ENCODE data around the gene DCTN4.

- TF ChIP-seq POLR2A (IDR thresholded peaks at IDR 0.05; ENCODE audit: control extremely low read depth in 1 of 2, low read depth in 2 of 2, low read length in 2 of 2) (no peak), CREB1 (IDR thresholded peaks at IDR 0.05) (no peak), HDAC6 (IDR thresholded peaks at IDR 0.05; ENCODE audit: low read depth, low read length) (no peak), TAF1 (IDR thresholded peaks at IDR 0.05; ENCODE audit: low read depth, low read length) (no peak), GTF2F1 (IDR thresholded peaks at IDR 0.05; ENCODE audit: borderline replicate concordance, low read depth, low read length) (no peak), EP300 (IDR thresholded peaks at IDR 0.05; ENCODE audit: borderline replicate concordance in 1 of 2, low read depth in 2 of 2, low read length in 2 of 2) (no peak), CTCF (IDR thresholded peaks at IDR 0.05; ENCODE audit: control extremely low read depth in 1 of 3, insufficient read depth in 1 of 3, low read depth in 1 of 3, low read length in 3 of 3) (no peak), E2F6 (IDR thresholded peaks at IDR 0.05) (no peak), RBBP5 (IDR thresholded peaks at IDR 0.05; ENCODE audit: borderline replicate concordance, low read depth, low read length) (no peak)
- TF ChIP-seq, protein P1, sequence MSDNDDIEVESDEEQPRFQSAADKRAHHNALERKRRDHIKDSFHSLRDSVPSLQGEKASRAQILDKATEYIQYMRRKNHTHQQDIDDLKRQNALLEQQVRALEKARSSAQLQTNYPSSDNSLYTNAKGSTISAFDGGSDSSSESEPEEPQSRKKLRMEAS (IDR thresholded peaks at IDR 0.05), result no peak
Observed at GRCh38 chr5:150662731-150663516, 95.9 kb downstream of the DCTN4 start.

Data from H1 (cell line).